ENCODE measurements around the gene GLIPR1L1. TPM values are rescaled to one million over a fixed set of nuclear protein-coding genes. Genes with fewer than 3 reads are reported as not detected.

GLIPR1L1 gene, protein sequence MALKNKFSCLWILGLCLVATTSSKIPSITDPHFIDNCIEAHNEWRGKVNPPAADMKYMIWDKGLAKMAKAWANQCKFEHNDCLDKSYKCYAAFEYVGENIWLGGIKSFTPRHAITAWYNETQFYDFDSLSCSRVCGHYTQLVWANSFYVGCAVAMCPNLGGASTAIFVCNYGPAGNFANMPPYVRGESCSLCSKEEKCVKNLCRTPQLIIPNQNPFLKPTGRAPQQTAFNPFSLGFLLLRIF
- total RNA-seq, result not detected
- long read RNA-seq, result 0 reads

- peak; percentile 85 for ATAC-seq
- peak; percentile 82 for DNase-seq (ENCODE audit: missing footprints)
- intact Hi-C loops (cut with DNase I), result loop anchor here (5.0 kb wide), 2 partner anchors 153 to 173 kb away; no protein-coding TSS in a partner anchor
Observed at GRCh38 chr12:75334384-75335030, at the start of gene GLIPR1L1. Gene GLIPR1L1 (plus strand): TSS chr12:75334670. CDS start chr12:75334729, 59 bp downstream.

- intact Hi-C loops (cut with DNase I), result no loop called here
- ATAC-seq, result no peak
Observed at GRCh38 chr12:75288860-75289259, 45.6 kb upstream of the GLIPR1L1 start.

DNA sequence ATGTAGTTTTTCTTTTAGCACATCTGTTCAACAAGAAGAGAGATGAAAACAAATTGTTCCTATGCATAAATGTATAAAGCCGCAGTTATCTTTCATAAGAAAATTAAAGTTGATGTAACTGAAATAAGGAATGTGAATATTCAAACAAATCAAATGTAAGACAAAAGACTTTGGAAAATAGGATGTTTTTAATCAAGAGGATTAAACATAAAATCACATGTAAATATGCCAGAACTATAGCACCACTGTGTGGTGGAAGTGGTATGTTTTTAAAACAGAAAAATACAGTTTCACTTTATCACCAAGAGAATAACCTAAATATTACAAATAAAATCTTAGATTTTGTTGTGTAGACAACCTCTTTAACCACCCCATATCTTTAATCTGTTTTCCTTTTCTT is 44.7 kb upstream of the GLIPR1L1 start:
- intact Hi-C loops (cut with DNase I), result loop anchor here (5.0 kb wide), 1 partner anchor 597 kb away; no protein-coding TSS in a partner anchor
- DNase-seq (ENCODE audit: missing footprints) (no peak), ATAC-seq (no peak)

More at GRCh38 chr12:75288860-75289259, 45.6 kb upstream of the GLIPR1L1 start:
- DNase-seq (ENCODE audit: missing footprints), result no peak

DNA sequence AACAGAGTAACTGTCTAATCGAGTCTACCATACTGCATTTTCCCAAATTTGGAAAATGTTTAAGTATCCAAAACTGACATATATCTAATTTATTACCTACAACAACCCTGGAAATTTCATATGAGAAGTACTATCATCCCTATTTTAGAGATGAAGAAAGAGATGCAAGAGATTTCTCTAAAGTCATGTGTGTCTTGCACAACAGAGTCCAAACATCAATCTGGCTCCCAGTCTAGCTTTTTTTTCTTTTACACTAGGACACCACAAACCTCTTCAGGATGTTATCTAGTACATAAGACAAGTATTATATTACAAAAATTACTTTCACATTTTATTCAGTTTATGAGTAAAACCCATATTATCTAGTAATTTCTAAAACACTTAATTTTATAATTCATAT is 43.5 kb upstream of the GLIPR1L1 start:
- intact Hi-C loops (cut with DNase I), result loop anchor here (5.0 kb wide), 1 partner anchor 599 kb away; no protein-coding TSS in a partner anchor
- DNase-seq (ENCODE audit: missing footprints), result no peak
- no peak for ATAC-seq

DNA sequence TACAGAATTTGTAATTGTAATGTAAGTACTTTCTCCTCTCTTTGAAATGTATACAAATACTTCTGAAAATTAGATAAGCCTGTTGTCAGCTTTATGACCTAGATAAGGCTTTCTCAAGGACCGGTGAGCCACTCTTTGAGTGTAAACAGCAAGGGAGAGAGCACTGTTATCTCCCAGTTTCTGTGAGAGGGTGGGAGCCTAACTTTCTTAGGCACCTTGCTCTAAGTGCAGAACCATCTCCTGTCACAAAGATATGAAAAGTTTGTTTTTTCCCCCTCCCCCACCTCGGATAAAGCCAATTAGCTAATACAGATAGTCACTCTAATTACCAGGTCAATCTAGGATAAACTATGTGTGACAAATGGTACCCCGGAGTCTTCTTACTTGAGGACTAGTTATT is 40.1 kb upstream of the GLIPR1L1 start:
- ATAC-seq (no peak), DNase-seq (ENCODE audit: missing footprints) (no peak)
- intact Hi-C loops (cut with DNase I), result loop anchor here (5.0 kb wide), 1 partner anchor 602 kb away; no protein-coding TSS in a partner anchor

DNA sequence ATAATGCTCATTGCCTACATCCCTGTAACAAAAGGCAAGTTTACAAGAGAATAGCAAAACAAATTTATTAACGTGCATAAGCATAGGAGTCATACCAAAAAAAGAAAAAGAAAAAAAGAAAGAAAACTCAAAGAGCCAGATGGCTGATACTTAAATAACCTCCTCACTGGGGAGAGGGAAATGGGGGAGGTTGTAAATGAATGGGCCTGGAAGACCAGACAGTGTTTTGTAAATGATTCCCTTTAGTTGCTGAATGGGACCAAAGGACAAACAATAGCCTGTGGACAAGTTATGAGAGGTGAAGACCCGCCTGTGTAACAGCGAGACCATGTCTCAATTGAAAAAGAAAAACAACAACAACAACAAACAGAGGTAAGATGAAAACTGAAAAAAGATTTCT is 39.7 kb upstream of the GLIPR1L1 start:
- no peak for ATAC-seq
- intact Hi-C loops (cut with DNase I), result loop anchor here (5.0 kb wide), 1 partner anchor 602 kb away; no protein-coding TSS in a partner anchor
- DNase-seq (ENCODE audit: missing footprints), result no peak

GRCh38 chr12:75302225-75302624 is 32.2 kb upstream of the GLIPR1L1 start:
- ATAC-seq (no peak), DNase-seq (ENCODE audit: missing footprints) (no peak)
- intact Hi-C loops (cut with DNase I), result no loop called here

DNA sequence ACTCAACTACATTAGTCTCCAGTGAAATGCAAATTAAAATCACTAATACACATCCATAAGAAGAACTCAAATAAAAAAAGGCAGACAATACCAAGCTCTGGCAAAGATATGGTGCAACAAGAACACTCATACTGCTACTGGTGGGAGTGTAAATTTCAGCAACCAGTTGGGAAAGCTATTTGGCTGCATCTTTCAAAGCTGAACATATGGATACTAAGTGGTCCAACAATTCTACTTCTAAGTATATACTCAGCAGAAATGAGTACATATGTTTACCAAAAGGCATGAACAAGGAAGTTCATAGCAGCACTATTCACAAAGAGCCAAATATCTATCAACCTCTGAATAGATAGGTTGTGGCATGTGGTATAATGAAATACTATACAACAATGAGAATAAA is 31.7 kb upstream of the GLIPR1L1 start:
- ATAC-seq (no peak), DNase-seq (ENCODE audit: missing footprints) (no peak)
- intact Hi-C loops (cut with DNase I), result no loop called here

DNA sequence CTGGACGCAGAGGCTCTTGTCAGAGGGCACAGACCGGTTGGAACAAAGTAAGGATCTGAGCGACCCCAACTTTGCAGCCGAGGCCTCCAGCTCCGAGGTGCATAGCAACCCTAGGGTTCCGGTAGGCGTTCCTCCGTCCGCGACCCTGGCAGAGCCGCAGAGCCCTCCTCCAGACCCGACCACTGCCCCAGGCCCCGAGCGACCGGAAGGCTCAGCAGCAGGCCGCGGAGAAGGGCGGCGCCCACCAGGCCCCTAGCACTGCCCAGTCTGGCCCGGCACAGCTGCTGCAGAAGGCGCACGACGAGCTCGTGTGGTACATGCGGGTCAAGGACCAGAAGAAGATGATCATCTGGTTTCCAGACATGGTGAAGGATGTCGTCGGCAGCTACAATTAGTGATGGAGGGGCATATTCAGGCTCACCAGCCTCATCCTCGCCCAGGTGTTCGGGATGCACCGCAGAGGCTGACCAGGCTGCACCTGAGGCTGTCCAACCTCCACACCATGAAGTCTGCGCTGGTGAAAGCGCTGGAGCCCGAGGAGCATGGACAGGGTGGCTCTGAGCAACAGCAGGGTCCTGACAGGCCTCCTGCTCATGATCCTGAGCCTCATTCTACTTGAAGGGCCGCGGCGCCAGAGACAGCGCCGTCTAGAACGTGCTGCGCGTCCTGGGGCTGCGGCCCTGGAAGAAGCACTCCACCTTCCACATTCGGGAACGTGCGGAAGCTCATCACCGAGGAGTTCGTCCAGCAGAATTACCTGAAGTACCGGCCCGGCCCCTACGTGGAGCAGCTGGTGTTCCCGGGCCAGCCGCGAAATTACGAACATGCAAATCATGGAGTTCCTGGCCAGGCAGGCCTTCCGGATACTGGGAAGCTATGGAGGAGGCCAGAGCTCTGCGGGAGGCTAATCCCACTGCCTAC is 28.8 kb upstream of the GLIPR1L1 start:
- DNase-seq (ENCODE audit: missing footprints) (peak; percentile 56), ATAC-seq (no peak)
- intact Hi-C loops (cut with DNase I), result no loop called here

DNA sequence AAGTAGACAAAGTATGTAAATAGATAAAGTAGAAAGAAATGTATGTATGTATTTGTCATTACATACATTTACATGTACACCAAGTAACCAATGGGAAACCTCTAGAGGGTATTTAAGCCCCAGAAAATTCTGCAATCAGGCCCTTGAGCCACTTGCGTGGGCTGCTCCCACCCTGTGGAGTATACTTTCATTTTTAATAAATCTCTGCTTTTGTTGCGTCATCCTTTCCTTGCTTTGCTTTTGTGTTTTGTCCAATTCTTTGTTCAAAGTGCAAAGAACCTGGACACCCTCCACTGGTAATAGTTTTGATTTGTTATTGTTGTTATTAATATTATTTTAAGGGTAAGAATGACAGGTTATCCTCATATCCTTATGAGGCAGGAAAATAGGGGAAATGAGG is 26.2 kb upstream of the GLIPR1L1 start:
- DNase-seq (ENCODE audit: missing footprints), result no peak
- ATAC-seq, result no peak
- intact Hi-C loops (cut with DNase I), result no loop called here

DNA sequence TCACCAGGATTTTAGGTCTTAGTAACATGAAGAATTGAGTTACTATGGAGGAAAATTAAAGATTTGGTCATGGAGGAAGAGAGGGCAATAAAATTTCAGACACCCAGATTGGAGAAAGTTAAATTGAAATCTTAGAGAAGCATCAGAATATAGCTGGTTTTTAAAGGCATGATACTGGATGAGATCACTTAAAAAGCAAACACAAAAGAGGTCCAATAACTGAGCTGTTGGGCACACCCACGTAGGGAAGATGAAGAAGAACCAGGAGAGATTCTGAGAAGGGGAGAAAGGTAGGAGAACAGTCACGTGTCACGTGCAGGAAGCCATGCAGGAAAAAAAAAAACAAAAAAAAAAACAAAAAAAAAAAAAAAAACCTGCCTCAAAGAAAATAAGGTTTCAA is 23.1 kb upstream of the GLIPR1L1 start:
- intact Hi-C loops (cut with DNase I), result no loop called here
- ATAC-seq, result no peak
- no peak for DNase-seq (ENCODE audit: missing footprints)

DNA sequence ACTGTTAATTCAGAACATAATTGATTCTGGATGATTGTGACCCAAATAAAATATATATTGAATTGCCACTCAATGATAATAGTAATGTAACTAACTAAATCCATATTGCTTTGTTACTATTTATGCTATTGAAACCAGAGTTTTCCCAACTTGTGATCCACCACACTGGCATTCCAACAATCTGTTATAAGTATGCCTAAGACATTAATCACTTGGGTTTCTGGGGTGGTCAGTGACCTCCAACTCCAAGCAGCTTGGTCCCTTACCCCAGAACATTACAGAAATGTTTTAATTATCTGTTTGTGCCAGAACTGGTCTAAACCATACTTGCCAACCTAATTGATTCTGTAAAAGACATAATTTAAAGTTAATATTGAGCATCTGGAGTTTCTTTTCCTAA is 19.0 kb upstream of the GLIPR1L1 start:
- intact Hi-C loops (cut with DNase I), result no loop called here

GRCh38 chr12:75317784-75318183 is 16.7 kb upstream of the GLIPR1L1 start:
- intact Hi-C loops (cut with DNase I), result no loop called here
- no peak for ATAC-seq
- no peak for DNase-seq (ENCODE audit: missing footprints)

More for the DNA sequence above, 19.0 kb upstream of the GLIPR1L1 start:
- ATAC-seq, result no peak
- no peak for DNase-seq (ENCODE audit: missing footprints)

DNA sequence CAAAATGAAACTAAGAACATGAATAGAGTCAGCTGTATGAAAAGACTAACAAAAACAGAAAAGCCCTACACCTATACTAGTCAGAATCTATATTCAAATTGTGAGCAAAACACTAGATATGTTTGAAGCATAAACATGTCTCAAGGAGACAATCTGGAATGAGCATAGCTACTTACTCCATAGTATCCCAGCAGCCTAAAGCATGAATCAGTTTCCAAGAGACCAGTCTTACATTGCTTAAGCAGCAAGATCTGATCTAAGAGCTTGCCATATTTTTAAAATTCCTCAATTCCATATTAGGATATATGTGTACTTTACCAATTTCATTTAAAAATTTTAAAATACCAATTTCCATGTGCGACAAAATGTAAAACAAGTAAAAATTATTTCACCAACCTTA is 12.0 kb upstream of the GLIPR1L1 start:
- ATAC-seq, result no peak
- intact Hi-C loops (cut with DNase I), result no loop called here
- no peak for DNase-seq (ENCODE audit: missing footprints)

GRCh38 chr12:75323663-75324062 is 10.8 kb upstream of the GLIPR1L1 start:
- no peak for DNase-seq (ENCODE audit: missing footprints)
- intact Hi-C loops (cut with DNase I), result no loop called here
- no peak for ATAC-seq

GRCh38 chr12:75327642-75328041 is 6.8 kb upstream of the GLIPR1L1 start:
- no peak for ATAC-seq
- intact Hi-C loops (cut with DNase I), result no loop called here
- no peak for DNase-seq (ENCODE audit: missing footprints)

- ATAC-seq (peak; percentile 95), DNase-seq (ENCODE audit: missing footprints) (peak; percentile 89)
- intact Hi-C loops (cut with DNase I), result loop anchor here (5.0 kb wide), 2 partner anchors 157 to 177 kb away; no protein-coding TSS in a partner anchor
Observed at GRCh38 chr12:75329918-75330826, 4.3 kb upstream of the GLIPR1L1 start, which contains the start of gene CAPS2. Gene CAPS2 (minus strand): TSS chr12:75330324. CDS start chr12:75326498, 3,826 bp downstream.

DNA sequence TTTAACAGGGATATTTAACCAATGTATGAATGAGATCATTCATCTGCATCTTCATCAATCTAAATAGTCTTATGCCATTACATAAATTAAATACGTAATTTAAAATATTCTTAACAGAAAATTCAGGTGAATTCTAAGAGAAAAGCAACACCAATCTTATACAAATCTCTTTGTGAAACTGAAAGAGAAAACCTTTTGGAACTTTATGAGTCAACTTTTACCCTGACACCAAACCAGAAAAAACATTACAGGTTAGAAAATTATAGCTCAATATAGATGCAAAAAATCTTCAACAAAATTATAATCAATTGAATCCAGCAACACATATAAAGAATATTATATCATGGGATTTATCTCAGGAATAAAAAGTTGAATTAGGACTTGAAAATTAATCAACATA is 3.4 kb downstream of the GLIPR1L1 start:
- DNase-seq (ENCODE audit: missing footprints) (no peak), ATAC-seq (no peak)
- intact Hi-C loops (cut with DNase I), result no loop called here
